ENCODE data around the gene CAMKMT.

The CAMKMT gene

GRCh38 chr2:44817256-44817655, 455.5 kb downstream of the CAMKMT start:
- no peak overlapping the region for H3K4me3 ChIP-seq (ENCODE audit: low read depth, low read length)

GRCh38 chr2:44817673-44818335, 456.1 kb downstream of the CAMKMT start:
- H3K4me3 ChIP-seq (ENCODE audit: low read depth, low read length) = no peak overlapping the region

GRCh38 chr2:44819061-44819460, 457.3 kb downstream of the CAMKMT start:
- no peak overlapping the region for H3K4me3 ChIP-seq (ENCODE audit: low read depth, low read length)

- no peak overlapping the region for H3K4me3 ChIP-seq (ENCODE audit: low read depth, low read length)
Observed at GRCh38 chr2:44821500-44821899, 459.8 kb downstream of the CAMKMT start.

GRCh38 chr2:44822174-44822573, 460.4 kb downstream of the CAMKMT start:
- no peak overlapping the region for H3K4me3 ChIP-seq (ENCODE audit: low read depth, low read length)
